ENCODE measurements around the gene NAV2.

Gene NAV2

DNA sequence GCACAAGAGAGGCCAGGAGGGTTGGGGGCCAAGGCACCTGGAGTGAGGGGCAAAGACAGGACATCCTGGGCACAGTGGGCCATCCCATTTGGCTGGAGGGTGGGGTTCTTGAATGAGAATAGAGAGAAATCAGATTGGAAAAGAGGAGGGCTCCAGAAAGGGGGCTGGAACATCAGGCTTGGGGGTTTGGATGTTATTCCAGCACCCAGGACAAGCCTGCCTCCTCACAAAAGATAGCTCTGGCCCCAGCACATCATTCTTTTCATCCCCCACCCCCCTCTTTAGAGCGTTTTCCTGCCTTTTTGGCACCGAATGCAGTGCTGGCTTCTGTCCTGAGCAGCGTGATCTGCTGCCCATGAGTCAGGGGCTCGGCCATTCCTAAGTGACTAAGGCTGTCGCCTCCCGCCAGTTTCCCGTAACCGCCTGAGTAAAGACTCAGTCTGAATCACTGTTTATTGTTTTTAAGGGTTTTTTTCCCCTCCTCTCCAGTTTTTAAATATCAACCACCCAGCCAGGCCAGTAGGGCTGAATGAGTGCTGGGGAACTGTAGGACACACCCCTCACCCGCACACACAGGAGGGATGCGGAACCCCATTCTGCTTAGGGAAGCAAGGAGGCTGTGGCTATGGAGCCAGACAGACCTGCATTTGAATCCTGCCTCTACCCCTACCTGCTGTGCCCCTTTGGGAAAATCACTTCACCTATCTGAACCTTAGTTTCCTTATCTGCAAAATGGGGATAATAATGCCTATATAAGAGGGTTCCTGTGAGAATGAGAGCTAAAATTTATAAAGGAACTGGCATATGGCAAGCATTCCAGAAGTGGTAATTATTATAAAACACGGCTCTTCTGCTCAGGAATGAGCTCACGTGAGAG lies 32.4 kb upstream of the NAV2 start:
- Mint-ChIP-seq H3K27me3 (peaks cover 8% of the 10 kb centered on the region), H3K9me3 (peaks cover 2% of the 10 kb centered on the region), H3K4me3 (no peak overlapping the region), H3K4me1 (no peaks in the 10 kb centered on the region), H3K27ac (no peak overlapping the region), H3K36me3 (no peaks in the 10 kb centered on the region)
- DNase-seq (ENCODE audit: low spot score in 2 of 2) = no peak
- ATAC-seq (ENCODE audit: low read depth) = no peak

GRCh38 chr11:19680829-19681368 lies 31.7 kb upstream of the NAV2 start:
- DNase-seq (ENCODE audit: low spot score in 2 of 2) (no peak), ATAC-seq (ENCODE audit: low read depth) (no peak)
- H3K9me3 Mint-ChIP-seq = peaks cover 2% of the 10 kb centered on the region
- no peaks in the 10 kb centered on the region for H3K4me1 Mint-ChIP-seq
- no peaks in the 10 kb centered on the region for H3K36me3 Mint-ChIP-seq
- peaks cover 8% of the 10 kb centered on the region for H3K27me3 Mint-ChIP-seq
- no peak overlapping the region for H3K4me3 Mint-ChIP-seq
- H3K27ac Mint-ChIP-seq = no peak overlapping the region

DNA sequence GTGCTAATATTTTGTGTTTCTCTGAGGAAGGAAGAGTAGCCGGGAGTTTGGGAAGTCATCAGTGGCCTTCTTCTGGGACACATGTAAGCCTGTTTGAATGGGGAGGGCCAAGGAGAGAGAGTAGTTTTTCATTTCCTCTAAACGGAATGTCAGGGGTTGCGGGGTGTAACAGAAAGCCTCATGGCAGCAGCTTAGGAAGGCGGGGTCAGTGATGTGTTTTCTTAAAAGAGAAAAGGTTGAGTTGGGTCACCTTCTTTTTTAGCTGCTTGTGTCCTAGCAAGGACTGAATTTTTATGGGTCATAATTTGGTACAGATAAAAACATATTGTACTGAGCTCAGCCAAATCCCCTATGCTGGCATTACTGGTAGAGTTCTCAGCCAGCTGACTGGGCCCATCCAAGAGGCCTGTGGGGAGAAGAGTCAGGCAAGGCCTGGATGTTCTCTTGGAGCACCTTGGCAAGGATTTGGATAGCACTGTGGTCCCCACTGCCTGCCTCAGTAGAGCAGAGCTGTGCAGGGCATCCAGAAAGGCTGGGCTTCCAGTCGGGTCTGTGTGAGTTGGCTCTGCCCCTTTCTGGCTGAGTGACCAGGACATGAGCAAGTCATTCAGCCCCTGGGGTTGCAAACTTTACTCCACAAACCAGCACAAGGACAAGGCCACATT lies 29.4 kb upstream of the NAV2 start:
- Mint-ChIP-seq H3K9me3 (peaks cover 2% of the 10 kb centered on the region), H3K4me3 (no peak overlapping the region), H3K4me1 (no peaks in the 10 kb centered on the region), H3K27ac (no peak overlapping the region), H3K27me3 (peaks cover 8% of the 10 kb centered on the region), H3K36me3 (no peaks in the 10 kb centered on the region)
- DNase-seq (ENCODE audit: low spot score in 2 of 2) = no peak
- no peak for ATAC-seq (ENCODE audit: low read depth)

GRCh38 chr11:19683862-19684491 lies 28.7 kb upstream of the NAV2 start:
- no peak for ATAC-seq (ENCODE audit: low read depth)
- no peaks in the 10 kb centered on the region for H3K36me3 Mint-ChIP-seq
- DNase-seq (ENCODE audit: low spot score in 2 of 2) = no peak
- peaks cover 2% of the 10 kb centered on the region for H3K9me3 Mint-ChIP-seq
- H3K27ac Mint-ChIP-seq = no peak overlapping the region
- peaks cover 8% of the 10 kb centered on the region for H3K27me3 Mint-ChIP-seq
- no peak overlapping the region for H3K4me3 Mint-ChIP-seq
- no peaks in the 10 kb centered on the region for H3K4me1 Mint-ChIP-seq

DNA sequence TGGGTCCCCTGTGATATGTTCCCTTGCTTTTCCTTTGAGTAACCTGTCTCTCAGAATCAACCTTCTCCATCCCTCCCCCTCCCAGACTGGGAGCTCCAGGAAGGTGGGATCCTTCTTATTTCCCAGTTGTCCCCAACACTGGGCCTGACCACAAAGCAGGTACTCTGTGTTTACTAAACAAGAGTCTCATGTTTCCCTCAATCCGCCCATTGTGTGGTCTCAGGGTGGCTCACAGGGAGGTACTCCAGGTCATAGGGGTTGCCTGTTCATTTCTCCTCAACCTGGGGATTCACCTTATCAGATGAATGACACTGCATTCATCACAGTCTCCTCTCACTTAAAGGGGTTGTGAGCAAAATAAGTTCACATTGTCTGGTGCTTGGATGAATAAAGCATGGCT lies 26.4 kb upstream of the NAV2 start:
- no peaks in the 10 kb centered on the region for H3K4me1 Mint-ChIP-seq
- ATAC-seq (ENCODE audit: low read depth) (no peak), DNase-seq (ENCODE audit: low spot score in 2 of 2) (no peak)
- peaks cover 9% of the 10 kb centered on the region for H3K27me3 Mint-ChIP-seq
- H3K27ac Mint-ChIP-seq = no peak overlapping the region
- H3K9me3 Mint-ChIP-seq = peaks cover 2% of the 10 kb centered on the region
- no peak overlapping the region for H3K4me3 Mint-ChIP-seq
- H3K36me3 Mint-ChIP-seq = no peaks in the 10 kb centered on the region

DNA sequence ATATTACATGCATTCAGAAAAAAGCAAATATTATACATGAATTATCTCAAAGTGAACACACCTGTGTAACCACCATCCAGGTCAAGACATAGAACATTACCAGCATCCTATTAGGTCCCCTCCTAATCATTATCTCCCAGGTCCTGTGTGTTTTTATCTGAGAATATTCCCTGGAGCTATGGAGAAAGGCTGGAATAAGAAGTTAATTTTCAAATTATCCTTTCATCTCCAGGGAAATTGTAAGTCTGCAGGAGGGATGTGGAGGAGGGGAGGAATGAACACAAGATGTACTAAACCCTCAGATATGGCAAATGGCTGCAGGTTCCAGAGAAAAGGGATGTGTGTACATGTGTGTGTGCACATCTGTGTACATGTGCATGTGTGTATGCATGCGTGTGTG lies 25.2 kb upstream of the NAV2 start:
- Mint-ChIP-seq H3K9me3 (peaks cover 2% of the 10 kb centered on the region), H3K4me1 (no peaks in the 10 kb centered on the region), H3K27ac (no peak overlapping the region), H3K36me3 (no peaks in the 10 kb centered on the region), H3K27me3 (peaks cover 5% of the 10 kb centered on the region), H3K4me3 (no peak overlapping the region)
- ATAC-seq (ENCODE audit: low read depth) (no peak), DNase-seq (ENCODE audit: low spot score in 2 of 2) (no peak)

- H3K36me3 Mint-ChIP-seq = no peaks in the 10 kb centered on the region
- peaks cover 5% of the 10 kb centered on the region for H3K27me3 Mint-ChIP-seq
- H3K4me1 Mint-ChIP-seq = no peaks in the 10 kb centered on the region
- H3K27ac Mint-ChIP-seq = no peak overlapping the region
- DNase-seq (ENCODE audit: low spot score in 2 of 2) = no peak
- H3K9me3 Mint-ChIP-seq = no peaks in the 10 kb centered on the region
- H3K4me3 Mint-ChIP-seq = no peak overlapping the region
- no peak for ATAC-seq (ENCODE audit: low read depth)
These were observed 23.2 kb upstream of the NAV2 start for GRCh38 chr11:19689281-19690000.

GRCh38 chr11:19690885-19691284 lies 21.8 kb upstream of the NAV2 start:
- no peak for ATAC-seq (ENCODE audit: low read depth)
- H3K27ac Mint-ChIP-seq = no peak overlapping the region
- H3K4me1 Mint-ChIP-seq = no peaks in the 10 kb centered on the region
- no peak for DNase-seq (ENCODE audit: low spot score in 2 of 2)
- peaks cover 3% of the 10 kb centered on the region for H3K27me3 Mint-ChIP-seq
- H3K4me3 Mint-ChIP-seq = no peak overlapping the region
- H3K9me3 Mint-ChIP-seq = no peaks in the 10 kb centered on the region
- H3K36me3 Mint-ChIP-seq = no peaks in the 10 kb centered on the region

- peaks cover 5% of the 10 kb centered on the region for H3K27me3 Mint-ChIP-seq
- no peaks in the 10 kb centered on the region for H3K4me1 Mint-ChIP-seq
- H3K4me3 Mint-ChIP-seq = no peak overlapping the region
- no peak overlapping the region for H3K27ac Mint-ChIP-seq
- no peaks in the 10 kb centered on the region for H3K36me3 Mint-ChIP-seq
- peaks cover 2% of the 10 kb centered on the region for H3K9me3 Mint-ChIP-seq
- DNase-seq (ENCODE audit: low spot score in 2 of 2) = no peak
- ATAC-seq (ENCODE audit: low read depth) = no peak
These were observed 20.7 kb upstream of the NAV2 start for GRCh38 chr11:19691815-19692500.

DNA sequence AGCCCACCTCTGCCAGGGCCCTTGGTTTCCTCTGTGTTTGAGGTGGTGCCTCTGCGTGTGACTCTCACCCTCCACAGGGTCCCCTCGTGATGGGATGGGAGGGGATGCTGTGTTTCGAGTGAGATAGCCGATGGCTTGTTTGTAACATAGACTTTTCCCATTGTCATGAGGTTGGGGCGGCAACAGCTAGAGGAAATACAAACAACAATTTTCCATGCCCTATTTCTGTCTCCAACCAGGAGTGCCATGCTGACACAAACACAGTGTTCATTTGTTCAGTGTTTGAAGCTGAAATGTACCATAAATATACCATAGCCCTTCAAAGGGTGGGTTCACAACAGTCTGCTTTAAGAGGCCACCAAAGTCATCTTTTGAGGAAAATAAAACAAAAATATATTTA lies 19.5 kb upstream of the NAV2 start:
- DNase-seq (ENCODE audit: low spot score in 2 of 2) (no peak), ATAC-seq (ENCODE audit: low read depth) (no peak)
- H3K27ac Mint-ChIP-seq = no peak overlapping the region

DNA sequence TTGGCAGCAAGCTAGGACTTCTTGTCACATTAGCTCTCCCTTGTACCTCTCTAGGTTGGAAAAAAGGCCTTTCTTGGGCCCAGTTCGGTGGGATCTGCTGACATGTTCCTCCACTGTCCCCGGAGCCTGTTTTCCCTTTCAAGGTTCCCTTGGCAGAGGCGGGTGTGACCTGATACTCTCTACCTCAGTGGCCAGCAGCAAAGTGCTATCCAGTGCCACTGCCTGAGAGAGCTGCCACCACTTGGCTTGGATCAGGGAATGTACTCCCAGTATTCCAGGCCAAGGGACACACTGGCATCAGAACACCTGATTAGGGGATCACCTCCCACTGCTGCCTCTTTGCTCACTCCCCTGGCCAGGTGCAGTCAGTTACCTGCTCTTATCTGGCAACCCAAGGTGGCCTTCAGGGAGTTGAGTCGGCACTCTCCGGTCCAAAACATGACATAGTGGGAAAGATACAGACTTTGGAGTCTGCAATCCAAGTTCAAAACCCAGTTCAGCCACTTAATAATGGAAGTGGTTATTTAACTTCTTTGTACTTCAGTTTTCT lies 17.8 kb upstream of the NAV2 start:
- no peak for ATAC-seq (ENCODE audit: low read depth)

More for the DNA sequence above, 19.5 kb upstream of the NAV2 start:
- Mint-ChIP-seq H3K4me3 (no peak overlapping the region), H3K27me3 (peaks cover 8% of the 10 kb centered on the region), H3K36me3 (no peaks in the 10 kb centered on the region), H3K4me1 (no peaks in the 10 kb centered on the region), H3K9me3 (peaks cover 3% of the 10 kb centered on the region)

GRCh38 chr11:19696073-19696472 lies 16.6 kb upstream of the NAV2 start:
- H3K27ac Mint-ChIP-seq = no peak overlapping the region
- H3K27me3 Mint-ChIP-seq = peaks cover 14% of the 10 kb centered on the region
- ATAC-seq (ENCODE audit: low read depth) (no peak), DNase-seq (ENCODE audit: low spot score in 2 of 2) (no peak)
- H3K36me3 Mint-ChIP-seq = no peaks in the 10 kb centered on the region
- H3K9me3 Mint-ChIP-seq = peaks cover 3% of the 10 kb centered on the region
- H3K4me1 Mint-ChIP-seq = no peaks in the 10 kb centered on the region
- no peak overlapping the region for H3K4me3 Mint-ChIP-seq

More for the DNA sequence above, 17.8 kb upstream of the NAV2 start:
- no peaks in the 10 kb centered on the region for H3K4me1 Mint-ChIP-seq
- no peak for DNase-seq (ENCODE audit: low spot score in 2 of 2)
- H3K4me3 Mint-ChIP-seq = no peak overlapping the region
- H3K36me3 Mint-ChIP-seq = no peaks in the 10 kb centered on the region
- H3K27me3 Mint-ChIP-seq = peaks cover 15% of the 10 kb centered on the region
- H3K27ac Mint-ChIP-seq = no peak overlapping the region
- peaks cover 3% of the 10 kb centered on the region for H3K9me3 Mint-ChIP-seq

GRCh38 chr11:19696904-19697303 lies 15.7 kb upstream of the NAV2 start:
- Mint-ChIP-seq H3K9me3 (peaks cover 3% of the 10 kb centered on the region), H3K27ac (no peak overlapping the region), H3K4me3 (no peak overlapping the region), H3K36me3 (no peaks in the 10 kb centered on the region), H3K4me1 (no peaks in the 10 kb centered on the region), H3K27me3 (peaks cover 14% of the 10 kb centered on the region)
- no peak for DNase-seq (ENCODE audit: low spot score in 2 of 2)
- no peak for ATAC-seq (ENCODE audit: low read depth)

Data from memory B cell (primary cell).